ENCODE data around the gene COL6A5. TPM values are rescaled to one million over a fixed set of nuclear protein-coding genes. Genes with fewer than 3 reads are reported as not detected.

The COL6A5 gene
- total and polyA plus RNA-seq, 2 donors (not counting 1 experiment from before 2014, with no cell fraction given) = 0.06 to 0.66 TPM

DNA sequence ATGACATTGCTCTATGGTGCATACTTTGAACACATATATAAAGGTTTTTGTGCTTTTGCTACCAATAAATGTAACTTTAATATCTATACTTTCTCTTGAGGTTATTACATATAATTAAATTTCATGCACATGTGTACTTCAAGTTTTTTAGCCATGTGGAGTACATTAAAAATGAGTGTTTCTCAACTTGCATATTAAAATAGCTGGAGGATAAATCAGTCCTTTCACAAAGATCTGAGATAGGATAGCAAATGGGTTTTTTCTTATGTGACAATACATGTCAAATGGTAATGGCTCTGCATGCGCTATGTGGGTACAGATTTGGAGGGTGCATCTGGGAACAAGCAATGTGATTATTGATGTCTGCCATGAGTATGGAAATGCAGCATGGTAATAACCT lies 122.8 kb downstream of the COL6A5 start:
- H2AFZ ChIP-seq (ENCODE audit: low read length) = no peak overlapping the region
- H3K4me3 ChIP-seq (replicated peaks in 1 of 4; ENCODE audit: control extremely low read depth in 1 of 4, insufficient read depth in 1 of 4, low read depth in 3 of 4, low read length in 4 of 4) = no peak overlapping the region
- H3K27me3 ChIP-seq (ENCODE audit: control insufficient read depth, insufficient read depth, low read length) = no peaks in the 10 kb centered on the region
- no peaks in the 10 kb centered on the region for H3K79me2 ChIP-seq (ENCODE audit: control insufficient read depth, insufficient read depth, low read length)
- no peaks in the 10 kb centered on the region for H3K9me3 ChIP-seq (ENCODE audit: control insufficient read depth, insufficient read depth, low read depth, low read length)
- H3K4me2 ChIP-seq (ENCODE audit: extremely low read depth, insufficient read depth, low read length) = no peak overlapping the region
- no peak for DNase-seq (ENCODE audit: low read depth in 2 of 2)
- H3K36me3 ChIP-seq (ENCODE audit: control insufficient read depth, insufficient read depth, low read length) = no peaks in the 10 kb centered on the region
- no peaks in the 10 kb centered on the region for H4K20me1 ChIP-seq (ENCODE audit: control insufficient read depth, extremely low read depth, insufficient read depth, low read length)
- TF ChIP-seq, protein P1, sequence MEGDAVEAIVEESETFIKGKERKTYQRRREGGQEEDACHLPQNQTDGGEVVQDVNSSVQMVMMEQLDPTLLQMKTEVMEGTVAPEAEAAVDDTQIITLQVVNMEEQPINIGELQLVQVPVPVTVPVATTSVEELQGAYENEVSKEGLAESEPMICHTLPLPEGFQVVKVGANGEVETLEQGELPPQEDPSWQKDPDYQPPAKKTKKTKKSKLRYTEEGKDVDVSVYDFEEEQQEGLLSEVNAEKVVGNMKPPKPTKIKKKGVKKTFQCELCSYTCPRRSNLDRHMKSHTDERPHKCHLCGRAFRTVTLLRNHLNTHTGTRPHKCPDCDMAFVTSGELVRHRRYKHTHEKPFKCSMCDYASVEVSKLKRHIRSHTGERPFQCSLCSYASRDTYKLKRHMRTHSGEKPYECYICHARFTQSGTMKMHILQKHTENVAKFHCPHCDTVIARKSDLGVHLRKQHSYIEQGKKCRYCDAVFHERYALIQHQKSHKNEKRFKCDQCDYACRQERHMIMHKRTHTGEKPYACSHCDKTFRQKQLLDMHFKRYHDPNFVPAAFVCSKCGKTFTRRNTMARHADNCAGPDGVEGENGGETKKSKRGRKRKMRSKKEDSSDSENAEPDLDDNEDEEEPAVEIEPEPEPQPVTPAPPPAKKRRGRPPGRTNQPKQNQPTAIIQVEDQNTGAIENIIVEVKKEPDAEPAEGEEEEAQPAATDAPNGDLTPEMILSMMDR (conservative IDR thresholded peaks at IDR 0.05 in 1 of 2, IDR thresholded peaks at IDR 0.05 in 1 of 2; ENCODE audit: low read depth in 1 of 2, low read length in 2 of 2) = no peak
- TF ChIP-seq EZH2 (IDR thresholded peaks at IDR 0.05; ENCODE audit: low read length, missing control alignments) = no peak
- H3K27ac ChIP-seq (ENCODE audit: insufficient read depth, low read length) = no peak overlapping the region
- H3K9ac ChIP-seq (ENCODE audit: insufficient read depth, low read length) = no peak overlapping the region
- H3K4me1 ChIP-seq (ENCODE audit: control insufficient read depth, extremely low read depth, insufficient read depth, low read length) = no peaks in the 10 kb centered on the region

DNA sequence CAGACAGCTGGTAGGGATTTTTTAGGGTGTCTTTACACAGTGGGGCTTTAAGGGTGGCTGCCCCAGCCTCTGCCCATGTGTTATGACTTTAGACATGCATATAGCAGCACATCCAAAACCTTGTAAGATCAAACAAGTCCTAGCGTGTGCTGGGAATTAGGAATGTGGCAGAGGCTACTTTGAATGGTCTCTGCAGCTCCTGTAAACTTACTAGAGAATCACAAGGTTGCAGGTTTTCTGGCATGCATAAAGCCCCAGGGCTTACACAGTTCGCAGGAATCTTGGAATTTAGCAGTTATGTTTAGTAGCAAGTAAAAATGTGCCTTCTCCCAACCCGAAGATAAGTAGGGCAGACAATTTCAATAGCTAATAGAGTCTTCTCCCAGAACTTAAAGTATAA lies 124.7 kb downstream of the COL6A5 start:
- DNase-seq (ENCODE audit: low read depth in 2 of 2) = no peak
- TF ChIP-seq, protein P1 (conservative IDR thresholded peaks at IDR 0.05 in 1 of 2, IDR thresholded peaks at IDR 0.05 in 1 of 2; ENCODE audit: low read depth in 1 of 2, low read length in 2 of 2) = no peak
- no peak for TF ChIP-seq EZH2 (IDR thresholded peaks at IDR 0.05; ENCODE audit: low read length, missing control alignments)
- no peak overlapping the region for H3K4me3 ChIP-seq (replicated peaks in 1 of 4; ENCODE audit: control extremely low read depth in 1 of 4, insufficient read depth in 1 of 4, low read depth in 3 of 4, low read length in 4 of 4)
- no peak overlapping the region for H2AFZ ChIP-seq (ENCODE audit: low read length)
- H3K79me2 ChIP-seq (ENCODE audit: control insufficient read depth, insufficient read depth, low read length) = no peaks in the 10 kb centered on the region
- no peaks in the 10 kb centered on the region for H3K4me1 ChIP-seq (ENCODE audit: control insufficient read depth, extremely low read depth, insufficient read depth, low read length)
- H3K27me3 ChIP-seq (ENCODE audit: control insufficient read depth, insufficient read depth, low read length) = no peaks in the 10 kb centered on the region
- H3K9ac ChIP-seq (ENCODE audit: insufficient read depth, low read length) = no peak overlapping the region
- H4K20me1 ChIP-seq (ENCODE audit: control insufficient read depth, extremely low read depth, insufficient read depth, low read length) = no peaks in the 10 kb centered on the region
- H3K27ac ChIP-seq (ENCODE audit: insufficient read depth, low read length) = no peak overlapping the region
- H3K36me3 ChIP-seq (ENCODE audit: control insufficient read depth, insufficient read depth, low read length) = no peaks in the 10 kb centered on the region
- no peaks in the 10 kb centered on the region for H3K9me3 ChIP-seq (ENCODE audit: control insufficient read depth, insufficient read depth, low read depth, low read length)
- H3K4me2 ChIP-seq (ENCODE audit: extremely low read depth, insufficient read depth, low read length) = no peak overlapping the region

DNA sequence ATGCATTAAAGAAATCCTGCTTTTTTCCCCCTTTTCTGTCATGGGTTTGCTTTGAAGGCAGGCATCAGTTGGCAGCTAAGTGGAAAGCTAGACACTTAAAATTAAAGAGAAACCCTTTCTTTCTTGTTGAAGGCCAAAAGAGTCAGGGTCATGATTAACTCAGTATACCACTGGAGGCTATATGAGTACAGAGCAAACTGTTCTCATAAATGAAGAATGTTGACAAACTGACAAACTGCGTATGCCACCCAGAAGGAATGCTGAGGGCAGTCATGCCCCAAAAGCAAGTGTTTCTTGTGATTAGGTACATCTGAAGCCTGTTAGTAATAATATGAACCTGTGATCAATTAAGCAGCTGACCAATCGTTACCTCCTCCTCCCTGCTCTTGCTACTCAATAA lies 127.9 kb downstream of the COL6A5 start:
- Histone ChIP-seq H3K9me3 (ENCODE audit: control insufficient read depth, insufficient read depth, low read depth, low read length) (no peaks in the 10 kb centered on the region), H3K4me1 (ENCODE audit: control insufficient read depth, extremely low read depth, insufficient read depth, low read length) (no peaks in the 10 kb centered on the region), H3K4me2 (ENCODE audit: extremely low read depth, insufficient read depth, low read length) (no peak overlapping the region), H3K27ac (ENCODE audit: insufficient read depth, low read length) (no peak overlapping the region), H3K27me3 (ENCODE audit: control insufficient read depth, insufficient read depth, low read length) (no peaks in the 10 kb centered on the region), H3K36me3 (ENCODE audit: control insufficient read depth, insufficient read depth, low read length) (no peaks in the 10 kb centered on the region), H4K20me1 (ENCODE audit: control insufficient read depth, extremely low read depth, insufficient read depth, low read length) (no peaks in the 10 kb centered on the region), H3K4me3 (replicated peaks in 1 of 4; ENCODE audit: control extremely low read depth in 1 of 4, insufficient read depth in 1 of 4, low read depth in 3 of 4, low read length in 4 of 4) (no peak overlapping the region), H3K79me2 (ENCODE audit: control insufficient read depth, insufficient read depth, low read length) (no peaks in the 10 kb centered on the region), H3K9ac (ENCODE audit: insufficient read depth, low read length) (no peak overlapping the region), H2AFZ (ENCODE audit: low read length) (no peak overlapping the region)
- no peak for TF ChIP-seq EZH2 (IDR thresholded peaks at IDR 0.05; ENCODE audit: low read length, missing control alignments)
- TF ChIP-seq, protein P1 (conservative IDR thresholded peaks at IDR 0.05 in 1 of 2, IDR thresholded peaks at IDR 0.05 in 1 of 2; ENCODE audit: low read depth in 1 of 2, low read length in 2 of 2) = no peak
- DNase-seq (ENCODE audit: low read depth in 2 of 2) = no peak
